ENCODE results near the gene TLE1. TPM values are rescaled to one million over a fixed set of nuclear protein-coding genes. Genes with fewer than 3 reads are reported as not detected.

Gene TLE1
- total and polyA plus RNA-seq, 9 of the 15 experiments (the other 6 are each of a cell fraction or from before 2014, with no cell fraction given) = 0.11 TPM; not detected in 8

DNA sequence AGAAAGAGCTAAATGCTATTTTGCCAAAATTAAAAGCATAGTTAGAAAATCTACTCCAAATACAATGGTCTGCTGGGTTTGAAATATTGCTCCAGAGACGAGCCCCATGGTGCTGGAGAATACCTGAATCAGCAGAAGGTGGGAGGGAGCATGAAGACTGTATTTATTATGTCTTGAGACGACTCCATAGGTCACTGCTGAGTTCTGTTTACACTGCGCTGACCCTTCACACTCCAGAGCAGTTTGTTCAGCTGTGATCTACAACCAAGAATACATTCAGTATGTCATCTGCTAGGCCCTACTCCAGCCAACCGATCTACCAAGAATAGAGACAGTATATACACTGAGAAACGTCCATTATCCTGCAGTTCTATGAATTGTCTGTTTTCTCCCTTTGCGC is 150.5 kb downstream of the TLE1 start:
- no peak overlapping the region for H3K4me3 ChIP-seq
- POLR2A ChIA-PET = interaction anchor here (0.7 kb wide), 1 partner anchor 1563 kb away, joined by 3 read pairs; no protein-coding TSS in a partner anchor
- DNase-seq (ENCODE audit: extremely low read depth in 1 of 4, low spot score in 3 of 4) (no peak), FAIRE-seq (no peak), ATAC-seq (no peak)
- H3K27me3 ChIP-seq (ENCODE audit: control insufficient read depth in 2 of 2, insufficient read depth in 2 of 2, low read length in 2 of 2) = no peaks in the 10 kb centered on the region
- no TSS peak for BruUV-seq (replicated peaks)
- TF ChIP-seq TEAD2 (tag; IDR thresholded peaks at IDR 0.05) (no peak), ZSCAN29 (IDR thresholded peaks at IDR 0.05) (no peak), ZNF444 (CRISPR knock-in tag; IDR thresholded peaks at IDR 0.05) (no peak), NCOA2 (IDR thresholded peaks at IDR 0.05; ENCODE audit: partially characterized antibody in 2 of 2) (no peak), RBM22 (IDR thresholded peaks at IDR 0.05; ENCODE audit: low read depth, low read length, poor library complexity, severe bottlenecking) (no peak), KHSRP (IDR thresholded peaks at IDR 0.05) (no peak), SOX6 (IDR thresholded peaks at IDR 0.05) (no peak), YBX1 (IDR thresholded peaks at IDR 0.05) (no peak), XRCC4 (IDR thresholded peaks at IDR 0.05; ENCODE audit: extremely low read depth, insufficient read depth, insufficient read length) (no peak), CBFB (CRISPR knock-in tag; IDR thresholded peaks at IDR 0.05) (no peak)
- CTCF ChIA-PET (ENCODE audit: low intra/inter-chr PET ratio) = no interaction called here
- no peaks in the 10 kb centered on the region for H3K79me2 ChIP-seq (ENCODE audit: control insufficient read depth, insufficient read depth, low read length)
- 4% methylated on average over 4 of the region's 6 CpGs for WGBS (ENCODE audit: insufficient coverage, low coverage, missing lambda C conversion rate)
- H3K36me3 ChIP-seq (ENCODE audit: control insufficient read depth, insufficient read depth, low read length) = no peaks in the 10 kb centered on the region
- no peak overlapping the region for H3K4me2 ChIP-seq (ENCODE audit: insufficient read depth, low read length)
- intact Hi-C loops (cut with micrococcal nuclease) (no loop called here), in situ Hi-C loops (cut with MboI) (no loop called here)
- H3K27ac ChIP-seq (ENCODE audit: extremely low read depth, low read depth, low read length) = no peak overlapping the region
- H4K20me1 ChIP-seq (replicated peaks; ENCODE audit: control insufficient read depth, insufficient read depth, low read length) = no peaks in the 10 kb centered on the region
- no peak overlapping the region for H3K9ac ChIP-seq (ENCODE audit: insufficient read depth in 1 of 2, low read depth in 2 of 2, low read length in 2 of 2)
- H3K4me1 ChIP-seq (replicated peaks in 1 of 2; ENCODE audit: control insufficient read depth in 2 of 2, insufficient read depth in 2 of 2, low read length in 2 of 2) = no peaks in the 10 kb centered on the region
- no peak overlapping the region for H2AFZ ChIP-seq (ENCODE audit: low read depth, low read length)
- no peaks in the 10 kb centered on the region for H3K9me3 ChIP-seq (replicated peaks; ENCODE audit: control insufficient read depth, insufficient read depth, low read depth, low read length)
- H3K9me1 ChIP-seq (ENCODE audit: control insufficient read depth, insufficient read depth, low read length) = no peaks in the 10 kb centered on the region
